GM12878 (cell line): ENCODE results near the gene TK1. TPM values are rescaled to one million over a fixed set of nuclear protein-coding genes. Genes with fewer than 3 reads are reported as not detected.

Source experiments
- CHD1 ChIP-seq: IDR thresholded peaks from 2 replicates; pipeline ENCODE4 v1.6.1; 2012; ENCODE audit warnings: low read depth, low read length, improper control_type of control experiment
- NFIC ChIP-seq: IDR thresholded peaks from 2 replicates; pipeline ENCODE4 v1.6.1; 2012; ENCODE audit warnings: low read depth, mild to moderate bottlenecking, inconsistent platforms, low read length, moderate library complexity
- NKRF ChIP-seq: fragments of 450-650 bp; conservative IDR thresholded peaks from 2 replicates; pipeline ENCODE4 v1.6.1; 2017; ENCODE audit warnings: mild to moderate bottlenecking, moderate library complexity
- TBL1XR1 ChIP-seq: IDR thresholded peaks from 2 replicates; pipeline ENCODE4 v1.6.1; 2012; ENCODE audit warnings: low read depth, low read length, improper control_type of control experiment
- polyA plus RNA-seq, 11 experiments: library from polyadenylated mRNA; depleted of rRNA in 4 of 11; unstranded in 6 of 11; stranded (reverse) in 5 of 11; fragments of >200 nt; fragmentation: Nextera tagmentation in 4 of 11; fragmentation: Illumina TruSeq in 1 of 11; extraction: Ambion mirVana in 4 of 11; extraction: Trizol in 1 of 11; gene quantifications; 1 replicate in 1 of 11; 2 replicates in 10 of 11; pipeline versions ENCODE4 v1.2.1 to v1.2.3, GENCODE V29; 2011 to 2016; ENCODE audit warnings: inconsistent platforms in 2 of 11, missing spikeins in 2 of 11, low read depth in 1 of 11
- total RNA-seq, 4 experiments: library from RNA; depleted of rRNA in 3 of 4; stranded (reverse); fragments of >200 nt in 3 of 4; fragmentation: Illumina TruSeq in 1 of 4; extraction: Trizol in 1 of 4; gene quantifications; 2 replicates each; pipeline versions ENCODE4 v1.2.1 to v1.2.3, GENCODE V29; 2013 to 2021
- TF ChIP-seq, protein P1 (sequence below), 3 experiments: IDR thresholded peaks in 2 of 3; conservative IDR thresholded peaks in 1 of 3; 2 replicates each; pipeline ENCODE4 v1.5.1; 2011; ENCODE audit warnings: low read depth in 3 of 3, low read length in 3 of 3, mild to moderate bottlenecking in 3 of 3, control low read depth in 2 of 3, moderate library complexity in 2 of 3, inconsistent platforms in 1 of 3, mixed read lengths in 1 of 3; ENCODE audit not compliant: control insufficient read depth in 2 of 3, insufficient read depth in 1 of 3; ENCODE audit errors: extremely low read depth in 1 of 3

The TK1 gene
- total and polyA plus RNA-seq, 10 of the 15 experiments (the other 5 are each of a cell fraction or from before 2014, with no cell fraction given) = 4.6 to 175 (median 77.9) TPM

DNA sequence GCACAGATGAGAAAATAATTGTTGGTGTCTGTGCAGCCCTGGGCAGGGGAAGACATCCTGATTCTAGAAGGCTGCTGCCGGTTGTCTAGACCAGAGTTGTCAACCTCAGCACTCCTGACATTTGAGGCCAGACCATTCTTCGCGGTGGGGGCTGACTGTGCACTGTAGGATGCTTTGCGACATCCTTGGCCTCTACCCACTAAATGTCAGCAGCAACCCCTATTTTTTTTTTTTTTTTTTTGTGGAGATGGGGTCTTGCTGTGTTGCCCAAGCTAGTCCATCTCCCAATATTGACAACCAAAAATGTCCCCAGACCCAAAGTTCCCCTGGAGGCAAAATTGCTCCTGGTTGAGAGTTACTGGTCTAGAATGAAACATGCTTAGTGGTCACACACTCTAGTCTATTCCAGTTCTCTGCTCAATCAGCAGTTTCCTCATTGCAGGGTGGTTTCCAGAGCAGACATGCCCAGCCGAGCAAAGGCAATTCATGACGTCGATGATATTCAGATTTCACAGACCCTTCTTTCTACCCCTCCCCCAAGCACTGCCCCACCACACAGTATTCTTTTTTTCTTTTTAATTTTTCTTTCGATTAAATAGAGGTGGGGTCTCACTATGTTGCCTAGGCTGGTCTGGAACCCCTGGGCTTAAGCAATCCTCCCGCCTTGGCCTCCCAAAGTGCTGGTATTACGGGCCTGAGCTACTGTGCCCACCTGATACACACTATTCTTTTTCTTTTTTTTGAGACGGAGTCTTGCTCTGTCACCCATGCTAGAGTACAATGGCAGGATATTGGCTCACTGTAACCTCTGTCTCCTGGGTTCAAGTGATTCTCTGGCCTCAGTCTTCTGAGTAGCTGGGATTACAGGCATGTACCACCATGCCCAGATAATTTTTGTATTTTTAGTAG is 31.7 kb downstream of the TK1 start (continued):
- no peak for TF ChIP-seq NKRF
- TF ChIP-seq, protein P1, sequence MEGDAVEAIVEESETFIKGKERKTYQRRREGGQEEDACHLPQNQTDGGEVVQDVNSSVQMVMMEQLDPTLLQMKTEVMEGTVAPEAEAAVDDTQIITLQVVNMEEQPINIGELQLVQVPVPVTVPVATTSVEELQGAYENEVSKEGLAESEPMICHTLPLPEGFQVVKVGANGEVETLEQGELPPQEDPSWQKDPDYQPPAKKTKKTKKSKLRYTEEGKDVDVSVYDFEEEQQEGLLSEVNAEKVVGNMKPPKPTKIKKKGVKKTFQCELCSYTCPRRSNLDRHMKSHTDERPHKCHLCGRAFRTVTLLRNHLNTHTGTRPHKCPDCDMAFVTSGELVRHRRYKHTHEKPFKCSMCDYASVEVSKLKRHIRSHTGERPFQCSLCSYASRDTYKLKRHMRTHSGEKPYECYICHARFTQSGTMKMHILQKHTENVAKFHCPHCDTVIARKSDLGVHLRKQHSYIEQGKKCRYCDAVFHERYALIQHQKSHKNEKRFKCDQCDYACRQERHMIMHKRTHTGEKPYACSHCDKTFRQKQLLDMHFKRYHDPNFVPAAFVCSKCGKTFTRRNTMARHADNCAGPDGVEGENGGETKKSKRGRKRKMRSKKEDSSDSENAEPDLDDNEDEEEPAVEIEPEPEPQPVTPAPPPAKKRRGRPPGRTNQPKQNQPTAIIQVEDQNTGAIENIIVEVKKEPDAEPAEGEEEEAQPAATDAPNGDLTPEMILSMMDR (IDR thresholded peaks at IDR 0.05 in 2 of 3, conservative IDR thresholded peaks at IDR 0.05 in 1 of 3; ENCODE audit: control insufficient read depth in 2 of 3, extremely low read depth in 1 of 3, insufficient read depth in 1 of 3, low read depth in 3 of 3, low read length in 3 of 3) = no peak
- peak; percentile 84 for TF ChIP-seq NFIC
- TF ChIP-seq CHD1 = peak; percentile 96
- TF ChIP-seq TBL1XR1 = peak; percentile 83; the same call in 1 of the 2 replicates
- TF ChIP-seq, all 136 proteins: peak for 67
